CD4-positive, alpha-beta T cell treated with Interleukin-10 for 1 hour (primary cell): ENCODE measurements around the gene TRPV3.
A peak's percentile ranks its signal among the peaks of the same experiment; 100 is the strongest.
"Not testable (repeated sequence)": the region's sequence is repeated elsewhere in the genome, so short reads cannot be mapped to it uniquely, and the experiment has no call there.

Source experiments
- DNase-seq: peaks from one replicate; pipeline ENCODE4 v3.0.0-alpha.2; 2020

The TRPV3 gene

DNA sequence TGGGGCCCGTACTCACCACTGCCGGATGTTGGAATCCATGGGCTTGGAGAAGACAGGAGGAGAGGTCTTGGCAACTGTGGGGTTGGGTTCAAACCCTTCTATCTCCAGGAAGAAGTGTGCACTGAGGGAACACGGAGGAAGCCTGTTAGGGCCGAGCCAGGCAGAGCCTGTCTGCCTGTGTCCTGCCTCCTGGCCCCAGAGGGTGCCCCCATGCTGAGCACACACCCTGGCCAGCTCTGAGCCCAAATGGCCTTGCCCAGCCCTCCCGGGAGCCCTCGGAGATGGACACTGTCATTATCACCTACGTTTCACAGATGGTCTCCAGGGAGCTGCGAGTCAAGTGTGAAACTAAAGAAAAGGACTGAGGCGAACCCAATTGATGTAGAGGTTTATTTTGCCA, 12.5 kb downstream of the TRPV3 start:
- no peak for DNase-seq

DNA sequence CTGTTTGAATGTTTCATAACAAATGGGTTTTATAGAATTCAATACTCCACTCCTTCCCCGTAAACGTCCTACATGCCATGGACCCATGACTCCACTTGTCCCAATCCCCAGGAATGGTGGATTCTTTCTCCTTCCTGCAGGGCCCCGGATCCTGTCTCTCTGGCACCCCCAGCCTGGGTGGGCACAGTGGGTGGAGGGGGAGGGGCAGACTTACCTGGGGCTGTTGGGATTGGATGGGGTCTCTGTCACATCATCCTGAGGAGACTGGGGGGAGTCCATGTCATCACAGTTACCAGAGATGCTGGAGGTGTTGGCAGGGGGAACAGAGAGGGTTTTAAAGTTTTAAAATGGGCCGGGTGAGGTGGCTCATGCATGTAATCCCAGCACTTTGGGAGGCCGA, 13.2 kb downstream of the TRPV3 start:
- no peak for DNase-seq

DNA sequence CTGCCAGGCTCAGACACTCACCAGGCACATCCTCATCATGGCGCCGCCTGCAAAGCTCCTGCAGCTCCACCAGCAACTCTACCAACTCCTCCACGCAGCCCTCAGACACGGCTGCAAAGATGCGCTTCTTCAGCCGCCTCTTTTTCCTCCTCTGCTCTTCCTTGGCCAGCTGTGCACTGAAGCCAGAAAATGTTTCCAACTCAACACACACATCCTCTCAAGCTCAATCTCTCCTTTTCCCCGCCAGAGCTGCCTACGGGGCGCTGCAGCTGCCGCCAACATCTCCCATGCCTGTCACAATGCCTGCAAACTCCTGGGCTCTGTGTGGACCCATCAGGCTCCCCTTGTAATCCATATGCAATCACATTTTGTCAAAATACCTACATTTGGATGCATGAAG, 14.2 kb downstream of the TRPV3 start:
- DNase-seq = no peak

DNA sequence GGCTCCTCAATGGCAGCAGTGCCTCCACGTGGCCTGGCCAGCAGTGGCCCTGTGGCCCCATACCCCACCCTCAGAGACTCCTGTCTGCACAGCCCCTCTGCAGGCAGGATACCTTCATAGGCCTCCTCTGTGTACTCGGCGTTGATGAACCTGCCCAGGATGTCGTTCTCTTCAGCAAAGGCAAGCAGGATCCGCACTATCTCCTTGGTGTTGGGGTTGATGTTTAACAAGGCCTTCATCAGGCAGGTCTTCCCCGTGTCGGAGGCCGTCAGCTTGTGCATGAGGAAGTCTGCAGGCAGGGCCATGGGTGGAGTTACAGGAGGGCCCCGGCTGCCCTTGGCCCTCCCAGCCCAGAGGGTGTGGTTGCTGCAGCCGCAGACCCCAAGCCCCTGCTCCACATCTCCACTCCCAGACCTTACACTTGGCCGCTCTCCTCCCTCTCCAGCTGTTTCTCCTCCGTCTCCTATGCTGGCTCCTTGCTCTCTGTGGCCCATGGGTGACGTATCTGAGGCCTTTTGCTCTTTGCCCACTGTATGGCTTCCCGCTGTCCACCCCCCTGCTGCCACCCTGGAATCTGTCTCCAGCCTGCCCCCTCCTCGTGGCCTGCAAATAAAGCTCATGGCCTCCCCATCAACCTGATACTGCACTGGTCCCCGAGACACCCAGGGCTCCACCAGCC, 15.1 kb downstream of the TRPV3 start:
- no peak for DNase-seq

- DNase-seq = no peak
These were observed 17.6 kb downstream of the TRPV3 start for GRCh38 chr17:3539881-3540540.

DNA sequence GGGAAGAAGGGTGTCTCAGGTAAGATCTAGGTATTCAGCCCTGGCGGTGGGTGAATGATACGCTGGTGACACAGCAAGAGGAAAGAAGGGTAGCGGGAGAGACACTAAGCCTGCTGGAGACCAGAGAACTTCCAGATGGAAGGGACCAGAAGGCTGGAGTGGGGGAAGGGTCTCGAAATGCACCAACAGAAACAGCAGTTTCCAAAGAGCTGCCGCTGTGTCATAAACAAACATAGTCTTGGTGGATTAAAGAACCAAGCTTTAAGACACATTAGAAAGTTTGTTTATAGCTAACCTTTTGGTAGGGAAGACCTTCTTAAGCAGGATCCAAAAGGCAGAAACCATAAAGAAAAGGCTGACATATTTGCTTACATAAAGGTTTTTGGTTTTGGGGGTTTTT, 20.9 kb downstream of the TRPV3 start:
- DNase-seq = no peak

- peak; percentile 57 for DNase-seq
These were observed 22.2 kb downstream of the TRPV3 start for GRCh38 chr17:3535253-3535995.

GRCh38 chr17:3534881-3535252, 22.7 kb downstream of the TRPV3 start:
- DNase-seq = peak; percentile 8

DNA sequence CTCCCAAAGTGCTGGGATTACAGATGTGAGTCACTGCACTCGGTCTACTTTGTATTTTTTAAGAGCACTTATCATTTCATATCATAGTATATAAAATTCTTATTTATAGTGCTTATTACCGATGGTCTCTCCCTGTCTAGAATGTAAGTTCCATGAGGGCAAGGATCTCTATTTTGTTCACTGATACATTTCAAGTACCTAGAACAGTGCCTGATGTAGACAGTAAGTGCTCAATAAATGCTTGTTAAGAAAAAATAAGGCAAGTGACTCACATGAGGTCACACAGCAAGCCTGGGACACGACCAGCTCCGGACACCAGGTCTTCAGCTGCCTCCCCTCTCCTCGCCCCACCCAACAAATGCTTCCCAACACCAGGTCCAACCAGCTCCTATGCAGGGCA, 23.9 kb downstream of the TRPV3 start:
- DNase-seq = no peak

GRCh38 chr17:3532859-3533142, 24.8 kb downstream of the TRPV3 start:
- no peak for DNase-seq

DNA sequence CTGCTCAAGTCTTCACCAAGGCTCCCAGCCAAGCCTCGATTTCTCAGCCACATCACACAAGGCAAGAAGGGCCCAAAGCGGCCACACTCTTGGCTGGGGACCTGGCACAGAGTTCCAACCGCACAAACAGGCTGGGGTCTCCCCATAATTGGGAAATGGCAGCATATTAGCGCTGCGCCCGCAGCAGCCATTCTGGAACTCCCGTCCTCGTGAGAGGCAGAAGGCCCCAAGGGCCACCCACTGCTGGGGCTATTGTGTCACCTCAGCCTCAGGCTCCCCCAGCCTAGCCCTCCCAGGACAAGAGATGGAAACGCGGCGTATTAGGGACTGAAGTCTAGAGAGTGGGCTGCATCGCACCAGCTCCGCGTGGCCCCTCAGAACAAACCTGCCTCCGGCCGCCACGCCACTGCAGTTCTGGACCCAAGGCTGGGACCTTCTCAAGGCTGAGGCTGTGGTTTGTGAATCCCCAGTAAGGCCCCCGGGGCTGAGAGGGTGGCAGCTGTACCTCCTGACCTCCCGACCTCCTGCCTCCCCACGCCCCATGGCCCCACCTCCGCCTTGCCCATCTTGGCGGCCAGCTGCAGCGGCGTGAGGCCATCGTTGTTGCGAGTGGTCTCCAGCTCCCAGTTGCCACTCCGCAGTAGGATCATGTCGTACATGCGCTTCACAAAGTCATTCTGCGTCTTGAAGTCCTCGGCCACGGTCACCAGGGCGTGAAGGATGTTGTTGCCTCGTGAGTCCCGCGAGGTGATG, 25.3 kb downstream of the TRPV3 start:
- no peak for DNase-seq

- DNase-seq = no peak
These were observed 26.1 kb downstream of the TRPV3 start for GRCh38 chr17:3531266-3532101.

GRCh38 chr17:3529817-3530741, 27.5 kb downstream of the TRPV3 start:
- no peak for DNase-seq

- DNase-seq = no peak
These were observed 28.6 kb downstream of the TRPV3 start for GRCh38 chr17:3528880-3529511.

- DNase-seq = no peak
These were observed 29.2 kb downstream of the TRPV3 start for GRCh38 chr17:3528403-3528851.

- no peak for DNase-seq
These were observed 29.7 kb downstream of the TRPV3 start for GRCh38 chr17:3527896-3528295.

GRCh38 chr17:3527468-3527867, 30.1 kb downstream of the TRPV3 start:
- no peak for DNase-seq

DNA sequence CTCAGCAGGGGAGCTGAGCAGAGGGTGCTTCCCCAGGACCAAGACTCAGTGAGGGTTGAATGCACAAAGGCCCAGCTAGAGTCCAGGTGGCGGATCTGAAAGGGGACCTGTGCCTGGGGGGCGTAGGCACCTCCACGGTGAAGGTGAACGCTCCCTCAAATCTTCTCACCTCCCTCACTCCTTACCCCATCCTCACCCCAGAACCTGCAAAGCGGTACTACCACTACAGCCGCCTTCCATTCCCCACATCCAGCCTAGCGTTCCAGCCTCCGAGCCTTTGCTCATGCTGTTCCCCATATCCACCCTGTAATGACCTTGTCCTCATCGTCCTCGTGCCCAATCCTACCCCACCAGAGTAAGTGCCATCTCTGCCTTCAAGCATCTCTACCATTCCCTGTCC, 30.6 kb downstream of the TRPV3 start:
- DNase-seq = no peak

GRCh38 chr17:3526491-3526890, 31.1 kb downstream of the TRPV3 start:
- no peak for DNase-seq

GRCh38 chr17:3524024-3524423, 33.6 kb downstream of the TRPV3 start:
- DNase-seq = no peak

- not testable (repeated sequence) for DNase-seq
These were observed 38.1 kb downstream of the TRPV3 start for GRCh38 chr17:3519472-3519871.
